ENCODE results near the gene ELMO1. TPM values are rescaled to one million over a fixed set of nuclear protein-coding genes. Genes with fewer than 3 reads are reported as not detected.

ELMO1 gene
- total RNA-seq, 1 experiment from 2014 or later: not detected

DNA sequence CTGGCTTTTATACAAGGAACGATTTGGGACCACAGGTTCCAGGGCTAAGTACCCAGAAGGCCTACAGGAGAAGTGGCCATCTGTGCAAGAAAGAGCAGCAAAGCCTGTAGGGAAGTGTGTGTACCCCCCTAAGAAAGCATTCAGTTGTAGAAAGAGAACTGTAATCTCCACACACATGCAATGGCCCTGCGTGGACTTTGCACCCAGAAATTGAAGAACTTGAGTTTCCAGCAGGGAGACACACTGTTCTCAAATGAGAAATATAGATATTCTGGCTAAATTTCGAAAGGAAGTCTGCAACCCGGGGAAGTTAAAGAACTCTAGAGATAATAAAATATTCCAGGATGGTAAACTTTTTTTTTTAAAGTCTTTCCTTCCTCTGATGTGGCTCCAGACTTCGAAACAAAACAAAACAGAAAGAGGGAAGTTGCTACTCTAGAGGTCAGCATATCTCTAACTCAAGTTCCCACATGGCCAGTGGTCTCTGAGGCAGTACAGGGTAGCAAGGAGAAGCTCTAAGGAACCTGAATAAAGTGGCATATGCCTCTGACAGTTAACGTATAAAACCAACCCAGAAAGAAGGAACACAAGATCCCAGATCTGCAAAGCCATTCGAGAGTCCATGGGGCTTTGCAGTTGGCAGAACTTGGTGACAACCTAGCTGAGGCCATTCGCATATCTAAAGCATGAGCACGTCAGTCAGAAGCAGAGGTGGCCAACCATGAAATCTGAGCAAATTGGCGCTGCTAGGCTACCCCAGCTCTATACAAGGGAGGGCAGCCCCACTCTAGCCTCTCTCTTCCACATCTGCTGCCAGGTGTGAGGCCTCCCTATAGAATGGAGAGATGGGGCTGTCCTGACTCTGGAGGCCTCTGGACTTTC is 56.6 kb downstream of the ELMO1 start:
- no peaks in the 10 kb centered on the region for H3K79me2 ChIP-seq (ENCODE audit: low read length)
- no peaks in the 10 kb centered on the region for H3K4me1 ChIP-seq (ENCODE audit: insufficient read depth, low read length)
- no peaks in the 10 kb centered on the region for H3K9me2 ChIP-seq (replicated peaks; ENCODE audit: low read length)
- no peak overlapping the region for H3K4me3 ChIP-seq (ENCODE audit: low read length)
- TF ChIP-seq EZH2 (IDR thresholded peaks at IDR 0.05; ENCODE audit: low read length, unreplicated experiment) (no peak), EZH2phosphoT487 (IDR thresholded peaks at IDR 0.05; ENCODE audit: borderline replicate concordance, low read length) (no peak)
- TF ChIP-seq, protein P1, sequence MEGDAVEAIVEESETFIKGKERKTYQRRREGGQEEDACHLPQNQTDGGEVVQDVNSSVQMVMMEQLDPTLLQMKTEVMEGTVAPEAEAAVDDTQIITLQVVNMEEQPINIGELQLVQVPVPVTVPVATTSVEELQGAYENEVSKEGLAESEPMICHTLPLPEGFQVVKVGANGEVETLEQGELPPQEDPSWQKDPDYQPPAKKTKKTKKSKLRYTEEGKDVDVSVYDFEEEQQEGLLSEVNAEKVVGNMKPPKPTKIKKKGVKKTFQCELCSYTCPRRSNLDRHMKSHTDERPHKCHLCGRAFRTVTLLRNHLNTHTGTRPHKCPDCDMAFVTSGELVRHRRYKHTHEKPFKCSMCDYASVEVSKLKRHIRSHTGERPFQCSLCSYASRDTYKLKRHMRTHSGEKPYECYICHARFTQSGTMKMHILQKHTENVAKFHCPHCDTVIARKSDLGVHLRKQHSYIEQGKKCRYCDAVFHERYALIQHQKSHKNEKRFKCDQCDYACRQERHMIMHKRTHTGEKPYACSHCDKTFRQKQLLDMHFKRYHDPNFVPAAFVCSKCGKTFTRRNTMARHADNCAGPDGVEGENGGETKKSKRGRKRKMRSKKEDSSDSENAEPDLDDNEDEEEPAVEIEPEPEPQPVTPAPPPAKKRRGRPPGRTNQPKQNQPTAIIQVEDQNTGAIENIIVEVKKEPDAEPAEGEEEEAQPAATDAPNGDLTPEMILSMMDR (conservative IDR thresholded peaks at IDR 0.05; ENCODE audit: low read depth, low read length): no peak
- ChIA-PET CTCF (no interaction called here), POLR2A (ENCODE audit: unreplicated experiment) (no interaction called here)
- no peaks in the 10 kb centered on the region for H3K9me3 ChIP-seq (ENCODE audit: low read length)
- H3K36me3 ChIP-seq (ENCODE audit: low read depth, low read length): no peaks in the 10 kb centered on the region
- H2AFZ ChIP-seq (ENCODE audit: low read length): no peak overlapping the region
- no peak overlapping the region for H3K4me2 ChIP-seq (ENCODE audit: low read length)
- intact Hi-C loops (cut with micrococcal nuclease): no loop called here
- H3K27ac ChIP-seq (ENCODE audit: low read length): no peak overlapping the region
- BruUV-seq (replicated peaks): no TSS peak
- no peaks in the 10 kb centered on the region for H4K20me1 ChIP-seq (ENCODE audit: low read length)
- H3K9ac ChIP-seq (ENCODE audit: low read length): no peak overlapping the region
- no peak for DNase-seq
- no peaks in the 10 kb centered on the region; the same call in 1 of the 2 replicates for H3K27me3 ChIP-seq (ENCODE audit: low read length)
- no peaks in the 10 kb centered on the region for H3F3A ChIP-seq (ENCODE audit: low read length, unreplicated experiment)
- no peak for ATAC-seq

DNA sequence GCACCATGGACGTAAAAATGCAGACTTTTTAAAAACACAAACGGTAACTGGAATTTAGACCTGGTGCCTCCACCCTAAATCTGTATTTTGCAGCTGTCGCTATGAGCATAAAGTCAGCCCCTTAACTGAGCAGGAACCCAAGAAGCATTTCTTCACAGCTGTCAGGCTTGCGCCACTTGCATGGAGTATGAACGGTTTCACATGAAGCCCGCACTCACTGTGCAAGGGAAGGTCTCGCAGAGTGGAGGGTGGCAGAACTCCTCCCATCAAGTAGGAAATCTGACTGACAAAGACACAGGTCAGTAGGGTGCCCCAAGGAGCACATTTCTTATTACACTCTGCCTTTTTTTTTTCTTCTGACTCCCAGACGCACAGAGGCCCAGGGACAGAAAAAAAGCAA is 58.5 kb downstream of the ELMO1 start:
- Histone ChIP-seq H3F3A (ENCODE audit: low read length, unreplicated experiment) (no peaks in the 10 kb centered on the region), H3K4me3 (ENCODE audit: low read length) (no peak overlapping the region), H4K20me1 (ENCODE audit: low read length) (no peaks in the 10 kb centered on the region), H3K9me2 (replicated peaks; ENCODE audit: low read length) (no peaks in the 10 kb centered on the region), H3K27ac (ENCODE audit: low read length) (no peak overlapping the region), H2AFZ (ENCODE audit: low read length) (no peak overlapping the region), H3K4me2 (ENCODE audit: low read length) (no peak overlapping the region), H3K4me1 (ENCODE audit: insufficient read depth, low read length) (no peaks in the 10 kb centered on the region), H3K9ac (ENCODE audit: low read length) (no peak overlapping the region), H3K36me3 (ENCODE audit: low read depth, low read length) (no peaks in the 10 kb centered on the region), H3K27me3 (ENCODE audit: low read length) (no peaks in the 10 kb centered on the region; the same call in 1 of the 2 replicates), H3K9me3 (ENCODE audit: low read length) (no peaks in the 10 kb centered on the region), H3K79me2 (ENCODE audit: low read length) (no peaks in the 10 kb centered on the region)
- TF ChIP-seq EZH2 (IDR thresholded peaks at IDR 0.05; ENCODE audit: low read length, unreplicated experiment): no peak
- DNase-seq (no peak), ATAC-seq (no peak)
- BruUV-seq (replicated peaks): no TSS peak
- CTCF ChIA-PET: no interaction called here
- POLR2A ChIA-PET (ENCODE audit: unreplicated experiment): no interaction called here
- intact Hi-C loops (cut with micrococcal nuclease): no loop called here

DNA sequence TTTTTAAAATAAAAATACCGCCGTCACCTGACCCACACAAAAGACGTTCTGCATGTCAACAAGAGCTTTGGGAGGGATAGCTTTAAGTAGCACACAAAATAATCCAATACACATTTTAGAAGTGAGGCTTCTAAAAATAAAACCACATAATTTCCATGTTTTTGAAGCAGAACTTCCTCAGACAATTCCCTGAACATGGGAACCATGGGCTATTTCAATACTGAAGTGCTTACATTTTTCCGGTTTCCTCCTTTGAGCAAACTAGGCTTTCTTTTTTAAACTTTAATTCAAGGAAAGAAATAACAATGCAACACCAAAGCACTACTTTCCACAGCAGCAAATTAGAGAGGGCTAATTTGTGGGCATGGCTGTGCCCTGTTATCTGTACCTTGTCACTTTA is 59.9 kb downstream of the ELMO1 start:
- Histone ChIP-seq H3K4me3 (ENCODE audit: low read length) (no peak overlapping the region), H3K27ac (ENCODE audit: low read length) (no peak overlapping the region), H3F3A (ENCODE audit: low read length, unreplicated experiment) (no peaks in the 10 kb centered on the region), H3K79me2 (ENCODE audit: low read length) (no peaks in the 10 kb centered on the region), H3K27me3 (ENCODE audit: low read length) (no peaks in the 10 kb centered on the region; the same call in 1 of the 2 replicates), H3K4me1 (ENCODE audit: insufficient read depth, low read length) (no peaks in the 10 kb centered on the region), H3K9ac (ENCODE audit: low read length) (no peak overlapping the region), H3K9me2 (replicated peaks; ENCODE audit: low read length) (no peaks in the 10 kb centered on the region), H3K4me2 (ENCODE audit: low read length) (no peak overlapping the region), H2AFZ (ENCODE audit: low read length) (no peak overlapping the region), H3K36me3 (ENCODE audit: low read depth, low read length) (no peaks in the 10 kb centered on the region), H4K20me1 (ENCODE audit: low read length) (no peaks in the 10 kb centered on the region), H3K9me3 (ENCODE audit: low read length) (no peaks in the 10 kb centered on the region)
- ChIA-PET POLR2A (ENCODE audit: unreplicated experiment) (no interaction called here), CTCF (no interaction called here)
- no peak for DNase-seq
- TF ChIP-seq EZH2 (IDR thresholded peaks at IDR 0.05; ENCODE audit: low read length, unreplicated experiment) (no peak), EZH2phosphoT487 (IDR thresholded peaks at IDR 0.05; ENCODE audit: borderline replicate concordance, low read length) (no peak)
- TF ChIP-seq, protein P1 (conservative IDR thresholded peaks at IDR 0.05; ENCODE audit: low read depth, low read length): no peak
- no peak for ATAC-seq
- intact Hi-C loops (cut with micrococcal nuclease): no loop called here
- BruUV-seq (replicated peaks): no TSS peak
